ENCODE data around the gene GRIK4.

- TF ChIP-seq POLR2AphosphoS5 (IDR thresholded peaks at IDR 0.05; ENCODE audit: low read depth, low read length) (no peak), REST (IDR thresholded peaks at IDR 0.05; ENCODE audit: insufficient read depth in 1 of 2, low read depth in 2 of 2, low read length in 2 of 2) (no peak), SIN3A (IDR thresholded peaks at IDR 0.05; ENCODE audit: borderline replicate concordance, insufficient read depth, low read length) (no peak), TAF1 (IDR thresholded peaks at IDR 0.05; ENCODE audit: borderline replicate concordance, insufficient read depth, low read length) (no peak)
Measured at GRCh38 chr11:120784566-120785251, 273.2 kb downstream of the GRIK4 start.

Data from PFSK-1 (cell line).